Suprapubic skin (tissue), 3 donors: ENCODE measurements around the gene TRPM2.

ENCODE experiments used
- EP300 ChIP-seq: sonication (generic); formaldehyde crosslinking; IDR thresholded peaks from one replicate; pipeline ENCODE4 v1.6.1; 2017; ENCODE audit warnings: antibody characterized with exemption
- POLR2A ChIP-seq, 2 donors: fragments of 450-650 bp; IDR thresholded peaks; one replicate each; pipeline ENCODE4 v1.6.1; 2017; ENCODE audit warnings: antibody characterized with exemption in 2 of 2, mild to moderate bottlenecking in 2 of 2, moderate library complexity in 2 of 2
- TF ChIP-seq, protein P1 (sequence below), 2 donors: fragments of 200-600 bp in 1 of 2; fragments of 450-650 bp in 1 of 2; sonication (generic) in 1 of 2; IDR thresholded peaks; one replicate each; pipeline ENCODE4 v1.5.1; 2016 to 2019; ENCODE audit warnings: antibody characterized with exemption in 2 of 2, mild to moderate bottlenecking in 1 of 2, moderate library complexity in 1 of 2

DNA sequence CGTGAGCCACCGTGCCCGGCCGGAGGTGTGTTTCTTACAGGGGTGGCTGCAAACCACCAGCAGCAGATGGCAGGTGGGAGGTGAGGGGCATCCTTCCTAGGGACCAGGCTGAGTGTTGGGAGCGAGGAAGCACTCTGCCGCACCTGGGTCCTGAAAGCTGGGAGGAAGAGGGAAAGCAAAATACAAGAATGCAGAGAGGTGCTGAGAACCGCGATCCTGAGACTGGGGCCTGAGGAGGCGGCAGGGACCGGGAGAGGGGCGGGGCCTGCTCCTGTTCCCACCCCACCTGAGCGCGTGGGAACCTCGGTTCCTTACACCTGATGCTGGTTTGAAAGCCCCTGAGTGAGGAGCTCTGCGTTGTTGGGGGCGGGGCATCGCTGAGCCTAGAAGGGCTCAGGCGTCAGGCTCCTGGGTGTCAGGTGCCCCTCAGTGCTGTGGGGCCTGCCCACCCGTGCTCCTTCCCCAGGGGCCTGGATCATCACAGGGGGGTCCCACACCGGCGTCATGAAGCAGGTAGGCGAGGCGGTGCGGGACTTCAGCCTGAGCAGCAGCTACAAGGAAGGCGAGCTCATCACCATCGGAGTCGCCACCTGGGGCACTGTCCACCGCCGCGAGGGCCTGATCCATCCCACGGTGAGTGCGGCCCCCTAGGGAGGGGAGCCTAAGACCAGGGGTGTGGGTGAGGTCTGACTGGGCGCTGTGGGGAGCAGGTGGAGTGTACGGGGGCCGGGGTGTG lies 15.5 kb downstream of the TRPM2 start:
- TF ChIP-seq, protein P1, sequence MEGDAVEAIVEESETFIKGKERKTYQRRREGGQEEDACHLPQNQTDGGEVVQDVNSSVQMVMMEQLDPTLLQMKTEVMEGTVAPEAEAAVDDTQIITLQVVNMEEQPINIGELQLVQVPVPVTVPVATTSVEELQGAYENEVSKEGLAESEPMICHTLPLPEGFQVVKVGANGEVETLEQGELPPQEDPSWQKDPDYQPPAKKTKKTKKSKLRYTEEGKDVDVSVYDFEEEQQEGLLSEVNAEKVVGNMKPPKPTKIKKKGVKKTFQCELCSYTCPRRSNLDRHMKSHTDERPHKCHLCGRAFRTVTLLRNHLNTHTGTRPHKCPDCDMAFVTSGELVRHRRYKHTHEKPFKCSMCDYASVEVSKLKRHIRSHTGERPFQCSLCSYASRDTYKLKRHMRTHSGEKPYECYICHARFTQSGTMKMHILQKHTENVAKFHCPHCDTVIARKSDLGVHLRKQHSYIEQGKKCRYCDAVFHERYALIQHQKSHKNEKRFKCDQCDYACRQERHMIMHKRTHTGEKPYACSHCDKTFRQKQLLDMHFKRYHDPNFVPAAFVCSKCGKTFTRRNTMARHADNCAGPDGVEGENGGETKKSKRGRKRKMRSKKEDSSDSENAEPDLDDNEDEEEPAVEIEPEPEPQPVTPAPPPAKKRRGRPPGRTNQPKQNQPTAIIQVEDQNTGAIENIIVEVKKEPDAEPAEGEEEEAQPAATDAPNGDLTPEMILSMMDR (IDR thresholded peaks at IDR 0.05), result no peak
- no peak for TF ChIP-seq EP300
- no peak for TF ChIP-seq POLR2A (IDR thresholded peaks at IDR 0.05)
